Activated naive CD4-positive, alpha-beta T cell treated with anti-CD3 and anti-CD28 coated beads for 36 hours (primary cell): Measurements from ENCODE around the gene METTL17. TPM values are rescaled to one million over a fixed set of nuclear protein-coding genes. Genes with fewer than 3 reads are reported as not detected.
"Not testable (repeated sequence)": the region's sequence is repeated elsewhere in the genome, so short reads cannot be mapped to it uniquely, and the experiment has no call there.

Source experiments
- CTCF ChIA-PET: fragments of 350-600 bp; sonication (Branson Sonifier 250); formaldehyde crosslinking; loops from one replicate; lab custom pipeline; 2021; ENCODE audit warnings: antibody characterized with exemption; lab: Charles Lee
- DNase-seq: peaks from one replicate; pipeline ENCODE4 v3.0.0-alpha.2; 2020
- H3K27ac Mint-ChIP-seq: one replicate; pipeline ENCODE4 v1.8.0; 2021; ENCODE audit warnings: mild to moderate bottlenecking, mixed read lengths
- H3K27me3 Mint-ChIP-seq: one replicate; pipeline ENCODE4 v1.8.0; 2021; ENCODE audit warnings: low read depth, mixed read lengths
- H3K36me3 Mint-ChIP-seq: one replicate; pipeline ENCODE4 v1.8.0; 2021; ENCODE audit warnings: low read depth, mixed read lengths
- H3K4me1 Mint-ChIP-seq: one replicate; pipeline ENCODE4 v1.8.0; 2021; ENCODE audit warnings: low read depth, mixed read lengths
- H3K4me3 Mint-ChIP-seq: one replicate; pipeline ENCODE4 v1.8.0; 2021; ENCODE audit warnings: mild to moderate bottlenecking, moderate library complexity, mixed read lengths
- H3K9me3 Mint-ChIP-seq: one replicate; pipeline ENCODE4 v1.8.0; 2021; ENCODE audit warnings: mixed read lengths
- intact Hi-C: fragments of 100-400 bp; cut with micrococcal nuclease; formaldehyde crosslinking; loops from one replicate; pipeline ENCODE4 v1.15.1; 2023
- total RNA-seq, 2 experiments: library from RNA; stranded (reverse); gene quantifications; one replicate each; pipeline ENCODE4 v1.2.3, GENCODE V29; 2021

METTL17 gene
- 10 to 100 TPM; 90.9 to 97.5 TPM for total RNA-seq

GRCh38 chr14:20989787-20990600, at the start of gene METTL17:
Gene METTL17 (plus strand): TSS chr14:20989980. CDS start chr14:20990003, 23 bp downstream.
- Mint-ChIP-seq H3K4me1 (peaks cover 19% of the 10 kb centered on the region), H3K9me3 (no peaks in the 10 kb centered on the region), H3K27me3 (no peaks in the 10 kb centered on the region), H3K27ac (peak within 1 kb of the TSS; percentile 86), H3K36me3 (peaks cover 22% of the 10 kb centered on the region), H3K4me3 (peak within 1 kb of the TSS; percentile 86)
- CTCF ChIA-PET, result interaction anchor here (2.7 to 10.4 kb wide), 2 partner anchors 19 to 25 kb away, joined by 10 to 95 read pairs; no protein-coding TSS in a partner anchor
- intact Hi-C loops, result loop anchor here (1.0 kb wide), 6 partner anchors 19 to 486 kb away; partner anchors contain the start of genes NDRG2 and RAB2B
- DNase-seq, result peak; percentile 94

- H3K36me3 Mint-ChIP-seq, H3K9me3 Mint-ChIP-seq, H3K4me3 Mint-ChIP-seq, H3K27ac Mint-ChIP-seq, intact Hi-C loops, CTCF ChIA-PET, H3K4me1 Mint-ChIP-seq, DNase-seq: not testable (repeated sequence)
- H3K27me3 Mint-ChIP-seq, result peaks cover 17% of the 10 kb centered on the region
Observed at GRCh38 chr14:20945146-20945545, 44.6 kb upstream of the METTL17 start.

- H3K36me3 Mint-ChIP-seq, H3K9me3 Mint-ChIP-seq, H3K4me1 Mint-ChIP-seq, intact Hi-C loops, H3K27ac Mint-ChIP-seq, H3K4me3 Mint-ChIP-seq, DNase-seq: not testable (repeated sequence)
- peaks cover 13% of the 10 kb centered on the region for H3K27me3 Mint-ChIP-seq
- CTCF ChIA-PET, result interaction anchor here (0.6 kb wide), 1 partner anchor 24 kb away, joined by 3 read pairs; no protein-coding TSS in a partner anchor
Observed at GRCh38 chr14:20946707-20947106, 43.1 kb upstream of the METTL17 start.

- intact Hi-C loops, H3K4me1 Mint-ChIP-seq, DNase-seq, H3K9me3 Mint-ChIP-seq, H3K4me3 Mint-ChIP-seq, H3K27me3 Mint-ChIP-seq, H3K36me3 Mint-ChIP-seq, H3K27ac Mint-ChIP-seq: not testable (repeated sequence)
- CTCF ChIA-PET, result interaction anchor here (3.1 kb wide), 1 partner anchor 16 kb away, joined by 15 read pairs; no protein-coding TSS in a partner anchor
Observed at GRCh38 chr14:20954736-20955537, 34.8 kb upstream of the METTL17 start, which contains the start of gene RNASE2. Gene RNASE2 (plus strand): TSS chr14:20955487. CDS start chr14:20955772, 285 bp downstream.

- H3K4me3 Mint-ChIP-seq, H3K27me3 Mint-ChIP-seq, H3K27ac Mint-ChIP-seq, intact Hi-C loops, H3K9me3 Mint-ChIP-seq, DNase-seq, H3K36me3 Mint-ChIP-seq: not testable (repeated sequence)
- H3K4me1 Mint-ChIP-seq, result peaks cover 11% of the 10 kb centered on the region
- CTCF ChIA-PET, result interaction anchor here (3.1 kb wide), 1 partner anchor 15 kb away, joined by 15 read pairs; no protein-coding TSS in a partner anchor
Observed at GRCh38 chr14:20955538-20955873, 34.3 kb upstream of the METTL17 start.

GRCh38 chr14:20956376-20956976, 33.3 kb upstream of the METTL17 start:
- peaks cover 15% of the 10 kb centered on the region for H3K4me1 Mint-ChIP-seq
- CTCF ChIA-PET, result interaction anchor here (1.0 to 3.1 kb wide), 2 partner anchors 14 to 19 kb away, joined by 3 to 15 read pairs; no protein-coding TSS in a partner anchor
- no peak overlapping the region for H3K27ac Mint-ChIP-seq
- H3K36me3 Mint-ChIP-seq, result no peaks in the 10 kb centered on the region
- intact Hi-C loops, result no loop called here
- no peak for DNase-seq
- H3K9me3 Mint-ChIP-seq, result no peaks in the 10 kb centered on the region
- no peaks in the 10 kb centered on the region for H3K27me3 Mint-ChIP-seq
- no peak overlapping the region for H3K4me3 Mint-ChIP-seq

- H3K4me1 Mint-ChIP-seq, result peaks cover 17% of the 10 kb centered on the region
- H3K36me3 Mint-ChIP-seq, H3K27me3 Mint-ChIP-seq, H3K4me3 Mint-ChIP-seq, H3K27ac Mint-ChIP-seq, H3K9me3 Mint-ChIP-seq, intact Hi-C loops, DNase-seq: not testable (repeated sequence)
- CTCF ChIA-PET, result interaction anchor here (6.5 kb wide), 1 partner anchor 13 kb away, joined by 80 read pairs; no protein-coding TSS in a partner anchor
Observed at GRCh38 chr14:20958946-20959345, 30.8 kb upstream of the METTL17 start.

GRCh38 chr14:20969336-20969735, 20.4 kb upstream of the METTL17 start:
- peaks cover 17% of the 10 kb centered on the region for H3K27me3 Mint-ChIP-seq
- H3K27ac Mint-ChIP-seq, result no peak overlapping the region
- CTCF ChIA-PET, result interaction anchor here (0.8 to 6.7 kb wide), 6 partner anchors 8 to 272 kb away, joined by 3 to 89 read pairs (median 22); no protein-coding TSS in a partner anchor
- H3K9me3 Mint-ChIP-seq, result no peaks in the 10 kb centered on the region
- no peak for DNase-seq
- H3K4me1 Mint-ChIP-seq, result peaks cover 6% of the 10 kb centered on the region
- intact Hi-C loops, result no loop called here
- H3K36me3 Mint-ChIP-seq, result no peaks in the 10 kb centered on the region
- no peak overlapping the region for H3K4me3 Mint-ChIP-seq

- no peaks in the 10 kb centered on the region for H3K9me3 Mint-ChIP-seq
- H3K4me3 Mint-ChIP-seq, result peak overlapping the region; percentile 83
- CTCF ChIA-PET, result interaction anchor here (0.5 to 6.7 kb wide), 49 partner anchors 9 to 684 kb away, joined by 3 to 89 read pairs (median 5); partner anchors contain the start of genes RNASE2, RNASE6, SLC39A2 and TMEM253
- no peak overlapping the region for H3K27ac Mint-ChIP-seq
- peaks cover 6% of the 10 kb centered on the region for H3K4me1 Mint-ChIP-seq
- intact Hi-C loops, result loop anchor here (2.0 to 10.0 kb wide), 4 partner anchors 208 to 638 kb away; partner anchors contain the start of genes CCNB1IP1, PIP4P1 and PNP
- no peaks in the 10 kb centered on the region for H3K36me3 Mint-ChIP-seq
- no peak for DNase-seq
- H3K27me3 Mint-ChIP-seq, result peaks cover 17% of the 10 kb centered on the region
Observed at GRCh38 chr14:20970647-20970982, 19.2 kb upstream of the METTL17 start.

- peak; percentile 82 for DNase-seq
- Mint-ChIP-seq H3K36me3 (no peaks in the 10 kb centered on the region), H3K4me1 (peaks cover 6% of the 10 kb centered on the region), H3K4me3 (peak overlapping the region; percentile 83), H3K27me3 (peaks cover 17% of the 10 kb centered on the region), H3K9me3 (no peaks in the 10 kb centered on the region), H3K27ac (no peak overlapping the region)
- CTCF ChIA-PET, result interaction anchor here (0.5 to 6.7 kb wide), 53 partner anchors 9 to 362 kb away, joined by 3 to 89 read pairs (median 5); partner anchors contain the start of genes RNASE2, RNASE6, SLC39A2 and TMEM253
- intact Hi-C loops, result loop anchor here (1.0 to 10.0 kb wide), 14 partner anchors 10 to 638 kb away; partner anchors contain the start of genes CCNB1IP1, METTL17, PIP4P1 and PNP
Observed at GRCh38 chr14:20970983-20971704, 18.6 kb upstream of the METTL17 start.

GRCh38 chr14:20971705-20972021, 18.1 kb upstream of the METTL17 start:
- Mint-ChIP-seq H3K4me3 (peak overlapping the region; percentile 83), H3K36me3 (no peaks in the 10 kb centered on the region), H3K9me3 (no peaks in the 10 kb centered on the region), H3K27me3 (peaks cover 17% of the 10 kb centered on the region), H3K27ac (no peak overlapping the region), H3K4me1 (peaks cover 6% of the 10 kb centered on the region)
- intact Hi-C loops, result loop anchor here (1.0 to 10.0 kb wide), 14 partner anchors 10 to 639 kb away; partner anchors contain the start of genes CCNB1IP1, METTL17, PIP4P1 and PNP
- DNase-seq, result no peak
- CTCF ChIA-PET, result interaction anchor here (0.6 to 6.7 kb wide), 39 partner anchors 10 to 362 kb away, joined by 3 to 89 read pairs (median 5); partner anchors contain the start of genes RNASE2, RNASE6 and SLC39A2
